ENCODE data around the gene PER3.

PER3 gene

DNA sequence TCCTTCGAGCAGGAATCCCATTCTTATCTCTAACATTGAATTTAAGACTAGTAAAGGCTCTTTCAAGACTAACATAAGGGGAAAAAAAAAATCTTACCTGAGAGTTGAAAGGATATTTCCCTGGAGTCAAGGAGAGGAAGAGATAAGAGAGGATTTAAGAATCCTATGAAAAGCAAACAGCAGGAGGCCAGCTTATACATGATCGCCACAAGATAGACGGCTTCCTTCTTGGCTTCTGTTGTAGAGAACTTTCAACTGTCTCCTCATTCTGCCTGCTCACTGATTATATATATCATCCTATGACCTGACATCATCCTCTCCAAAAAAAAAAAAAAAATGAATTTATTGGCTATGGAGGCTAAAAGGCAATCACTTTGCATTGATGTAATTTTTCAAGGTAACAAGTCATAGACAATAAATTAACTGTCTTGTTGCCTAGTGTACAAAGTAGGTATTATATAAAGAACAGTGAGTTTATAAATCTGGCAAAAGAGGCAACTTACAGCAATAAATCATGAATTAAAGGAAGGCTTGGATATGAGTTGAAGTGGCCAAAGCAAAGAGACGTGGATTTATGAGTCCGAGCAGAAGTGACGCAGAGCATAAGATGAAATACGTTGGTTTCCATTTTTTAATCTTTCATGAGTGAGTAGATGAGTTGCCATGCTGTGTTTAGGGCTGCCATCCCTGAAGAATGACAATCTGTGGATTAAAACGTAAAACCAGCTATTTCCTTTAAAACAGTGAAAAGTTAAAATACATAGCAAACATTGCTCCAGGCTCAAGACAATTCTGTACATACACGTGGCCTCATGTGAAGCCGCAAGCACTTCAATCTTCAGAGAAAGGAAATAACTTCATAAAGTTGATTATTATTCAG lies 69.0 kb downstream of the PER3 start, which contains the start of gene UTS2:
UTS2 (minus strand) TSS at position 262 of the 880 bp plus-strand sequence; CDS start at position 200, 62 bp downstream.
- no peaks in the 10 kb centered on the region for H3K36me3 ChIP-seq (ENCODE audit: insufficient read depth, insufficient read length, low read length)
- no peaks in the 10 kb centered on the region for H3K4me1 ChIP-seq (ENCODE audit: insufficient read depth, insufficient read length)
- H3K9me3 ChIP-seq (ENCODE audit: insufficient read depth, low read length): no peaks in the 10 kb centered on the region
- no peak within 1 kb of the TSS for H3K9ac ChIP-seq (ENCODE audit: insufficient read length, low read depth)
- no peak within 1 kb of the TSS for H3K4me3 ChIP-seq (ENCODE audit: insufficient read length, low read depth)
- no peaks in the 10 kb centered on the region for H3K27me3 ChIP-seq (ENCODE audit: insufficient read depth, insufficient read length)
- peak; percentile 8 for DNase-seq (ENCODE audit: low read depth, low spot score)
- TF ChIP-seq ZNF274 (IDR thresholded peaks at IDR 0.05; ENCODE audit: low read depth, low read length) (no peak), YY1 (IDR thresholded peaks at IDR 0.05; ENCODE audit: insufficient read depth, insufficient read length) (no peak), SUZ12 (IDR thresholded peaks at IDR 0.05; ENCODE audit: extremely low read depth, insufficient read depth, insufficient read length) (no peak)

DNA sequence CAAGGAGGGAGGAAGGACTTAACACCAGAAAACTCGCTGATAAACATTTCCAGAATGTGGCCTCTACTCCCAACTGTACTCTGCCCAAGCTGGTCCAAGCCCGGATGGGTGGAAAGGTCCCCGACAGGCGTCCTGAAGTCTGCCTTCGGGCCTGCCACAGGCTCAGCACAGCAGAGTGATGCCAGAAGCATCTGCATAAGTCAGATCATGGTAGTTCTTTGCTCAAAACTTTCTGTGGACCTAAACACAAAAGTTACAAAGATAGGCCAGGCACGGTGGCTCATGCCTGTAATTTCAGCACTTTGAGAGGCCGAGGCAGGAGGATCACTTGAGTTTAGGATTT lies 69.6 kb downstream of the PER3 start:
- TF ChIP-seq SUZ12 (IDR thresholded peaks at IDR 0.05; ENCODE audit: extremely low read depth, insufficient read depth, insufficient read length): no peak
- no peak for TF ChIP-seq YY1 (IDR thresholded peaks at IDR 0.05; ENCODE audit: insufficient read depth, insufficient read length)
- no peak for TF ChIP-seq ZNF274 (IDR thresholded peaks at IDR 0.05; ENCODE audit: low read depth, low read length)
- H3K4me1 ChIP-seq (ENCODE audit: insufficient read depth, insufficient read length): no peaks in the 10 kb centered on the region

DNA sequence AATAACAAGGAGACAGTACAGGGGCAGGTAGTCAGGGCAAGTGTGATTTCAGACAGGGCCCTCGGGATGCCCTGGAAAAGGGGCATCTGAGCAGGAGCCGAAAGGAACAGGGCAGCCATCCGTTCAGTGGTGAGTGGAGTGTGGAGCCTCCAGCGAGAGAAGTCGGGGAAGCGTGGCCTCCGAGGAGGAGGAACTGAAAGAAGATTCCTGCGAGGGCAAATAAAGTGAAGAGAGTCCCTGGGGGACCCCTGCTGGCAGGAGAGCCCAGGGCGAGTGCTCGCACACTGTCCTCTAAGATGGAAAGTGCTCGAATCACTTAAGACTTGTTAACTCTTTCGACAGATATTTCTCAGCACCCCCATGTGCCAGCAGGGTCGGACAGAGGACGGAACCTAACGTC lies 72.3 kb downstream of the PER3 start:
- Histone ChIP-seq H3K9me3 (ENCODE audit: insufficient read depth, low read length) (no peaks in the 10 kb centered on the region), H3K27me3 (ENCODE audit: insufficient read depth, insufficient read length) (no peaks in the 10 kb centered on the region), H3K4me3 (ENCODE audit: insufficient read length, low read depth) (no peak overlapping the region), H3K36me3 (ENCODE audit: insufficient read depth, insufficient read length, low read length) (no peaks in the 10 kb centered on the region), H3K4me1 (ENCODE audit: insufficient read depth, insufficient read length) (no peaks in the 10 kb centered on the region), H3K9ac (ENCODE audit: insufficient read length, low read depth) (no peak overlapping the region)
- no peak for DNase-seq (ENCODE audit: low read depth, low spot score)
- no peak for TF ChIP-seq ZNF274 (IDR thresholded peaks at IDR 0.05; ENCODE audit: low read depth, low read length)
- TF ChIP-seq YY1 (IDR thresholded peaks at IDR 0.05; ENCODE audit: insufficient read depth, insufficient read length): no peak
- no peak for TF ChIP-seq SUZ12 (IDR thresholded peaks at IDR 0.05; ENCODE audit: extremely low read depth, insufficient read depth, insufficient read length)

More for the DNA sequence above, 69.6 kb downstream of the PER3 start:
- Histone ChIP-seq H3K4me3 (ENCODE audit: insufficient read length, low read depth) (no peak overlapping the region), H3K27me3 (ENCODE audit: insufficient read depth, insufficient read length) (no peaks in the 10 kb centered on the region), H3K9me3 (ENCODE audit: insufficient read depth, low read length) (no peaks in the 10 kb centered on the region), H3K36me3 (ENCODE audit: insufficient read depth, insufficient read length, low read length) (no peaks in the 10 kb centered on the region), H3K9ac (ENCODE audit: insufficient read length, low read depth) (no peak overlapping the region)
- DNase-seq (ENCODE audit: low read depth, low spot score): no peak

DNA sequence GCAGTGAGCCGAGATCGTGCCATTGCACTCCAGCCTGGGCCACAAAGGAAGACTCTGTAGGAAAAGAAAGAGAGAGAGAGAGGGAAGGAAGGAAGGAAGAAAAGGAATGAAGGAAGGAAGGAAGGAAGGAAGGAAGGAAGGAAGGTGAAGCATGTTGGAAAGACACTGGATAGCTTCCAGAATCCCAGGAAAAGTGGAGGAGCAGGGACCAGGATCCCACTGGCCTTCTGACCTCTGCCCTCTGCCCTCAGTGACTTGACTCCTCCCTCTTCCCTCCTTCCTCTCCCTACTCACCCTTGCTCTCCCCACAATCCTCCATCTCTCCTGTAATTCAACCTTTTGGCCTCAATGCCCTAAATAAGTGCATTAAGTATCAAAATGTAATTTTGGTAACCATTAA lies 72.9 kb downstream of the PER3 start:
- Histone ChIP-seq H3K27me3 (ENCODE audit: insufficient read depth, insufficient read length) (no peaks in the 10 kb centered on the region), H3K36me3 (ENCODE audit: insufficient read depth, insufficient read length, low read length) (no peaks in the 10 kb centered on the region), H3K4me3 (ENCODE audit: insufficient read length, low read depth) (no peak overlapping the region), H3K4me1 (ENCODE audit: insufficient read depth, insufficient read length) (no peaks in the 10 kb centered on the region), H3K9me3 (ENCODE audit: insufficient read depth, low read length) (no peaks in the 10 kb centered on the region), H3K9ac (ENCODE audit: insufficient read length, low read depth) (no peak overlapping the region)
- DNase-seq (ENCODE audit: low read depth, low spot score): no peak
- no peak for TF ChIP-seq ZNF274 (IDR thresholded peaks at IDR 0.05; ENCODE audit: low read depth, low read length)
- no peak for TF ChIP-seq SUZ12 (IDR thresholded peaks at IDR 0.05; ENCODE audit: extremely low read depth, insufficient read depth, insufficient read length)
- TF ChIP-seq YY1 (IDR thresholded peaks at IDR 0.05; ENCODE audit: insufficient read depth, insufficient read length): no peak

GRCh38 chr1:7857985-7858384 lies 73.9 kb downstream of the PER3 start:
- H3K9ac ChIP-seq (ENCODE audit: insufficient read length, low read depth): no peak overlapping the region
- H3K27me3 ChIP-seq (ENCODE audit: insufficient read depth, insufficient read length): no peaks in the 10 kb centered on the region
- H3K36me3 ChIP-seq (ENCODE audit: insufficient read depth, insufficient read length, low read length): no peaks in the 10 kb centered on the region
- no peak overlapping the region for H3K4me3 ChIP-seq (ENCODE audit: insufficient read length, low read depth)
- no peak for TF ChIP-seq ZNF274 (IDR thresholded peaks at IDR 0.05; ENCODE audit: low read depth, low read length)
- TF ChIP-seq YY1 (IDR thresholded peaks at IDR 0.05; ENCODE audit: insufficient read depth, insufficient read length): no peak
- no peak for TF ChIP-seq SUZ12 (IDR thresholded peaks at IDR 0.05; ENCODE audit: extremely low read depth, insufficient read depth, insufficient read length)
- no peaks in the 10 kb centered on the region for H3K4me1 ChIP-seq (ENCODE audit: insufficient read depth, insufficient read length)
- H3K9me3 ChIP-seq (ENCODE audit: insufficient read depth, low read length): no peaks in the 10 kb centered on the region
- no peak for DNase-seq (ENCODE audit: low read depth, low spot score)

DNA sequence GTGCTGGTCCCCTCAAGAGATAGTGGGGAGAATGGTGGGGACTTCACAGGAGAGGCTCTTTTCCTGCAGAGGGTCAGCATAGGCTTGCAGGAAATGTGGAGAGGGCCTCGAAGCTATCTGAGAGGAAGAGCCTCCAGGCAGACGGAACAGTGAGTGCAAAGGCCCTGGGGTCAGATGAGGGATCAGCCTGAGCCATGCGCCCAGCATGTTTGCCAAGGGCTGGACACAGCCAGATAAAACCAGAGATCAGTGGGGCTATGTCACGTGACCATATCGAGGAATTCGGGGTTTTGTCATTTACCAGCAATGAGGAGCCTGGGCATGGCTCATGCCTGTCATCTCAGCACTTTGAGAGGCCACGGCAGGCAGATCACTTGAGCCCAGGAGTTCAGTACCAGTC lies 75.3 kb downstream of the PER3 start:
- Histone ChIP-seq H3K27me3 (ENCODE audit: insufficient read depth, insufficient read length) (no peaks in the 10 kb centered on the region), H3K36me3 (ENCODE audit: insufficient read depth, insufficient read length, low read length) (no peaks in the 10 kb centered on the region), H3K4me1 (ENCODE audit: insufficient read depth, insufficient read length) (no peaks in the 10 kb centered on the region), H3K4me3 (ENCODE audit: insufficient read length, low read depth) (no peak overlapping the region), H3K9me3 (ENCODE audit: insufficient read depth, low read length) (no peaks in the 10 kb centered on the region), H3K9ac (ENCODE audit: insufficient read length, low read depth) (no peak overlapping the region)
- DNase-seq (ENCODE audit: low read depth, low spot score): no peak
- TF ChIP-seq SUZ12 (IDR thresholded peaks at IDR 0.05; ENCODE audit: extremely low read depth, insufficient read depth, insufficient read length) (no peak), YY1 (IDR thresholded peaks at IDR 0.05; ENCODE audit: insufficient read depth, insufficient read length) (no peak), ZNF274 (IDR thresholded peaks at IDR 0.05; ENCODE audit: low read depth, low read length) (no peak)

GRCh38 chr1:7860130-7860529 lies 76.0 kb downstream of the PER3 start:
- H3K4me3 ChIP-seq (ENCODE audit: insufficient read length, low read depth): no peak overlapping the region
- no peak overlapping the region for H3K9ac ChIP-seq (ENCODE audit: insufficient read length, low read depth)
- no peaks in the 10 kb centered on the region for H3K36me3 ChIP-seq (ENCODE audit: insufficient read depth, insufficient read length, low read length)
- H3K27me3 ChIP-seq (ENCODE audit: insufficient read depth, insufficient read length): no peaks in the 10 kb centered on the region
- H3K9me3 ChIP-seq (ENCODE audit: insufficient read depth, low read length): no peaks in the 10 kb centered on the region
- H3K4me1 ChIP-seq (ENCODE audit: insufficient read depth, insufficient read length): no peaks in the 10 kb centered on the region
- DNase-seq (ENCODE audit: low read depth, low spot score): no peak
- no peak for TF ChIP-seq YY1 (IDR thresholded peaks at IDR 0.05; ENCODE audit: insufficient read depth, insufficient read length)
- TF ChIP-seq SUZ12 (IDR thresholded peaks at IDR 0.05; ENCODE audit: extremely low read depth, insufficient read depth, insufficient read length): no peak
- TF ChIP-seq ZNF274 (IDR thresholded peaks at IDR 0.05; ENCODE audit: low read depth, low read length): no peak
